Loucy (cell line): ENCODE results near the gene DGCR2.

Experiments
- EZH2phosphoT487 ChIP-seq: fragments of 200-600 bp; IDR thresholded peaks from 2 replicates; pipeline ENCODE4 v1.6.1; 2018; ENCODE audit warnings: antibody characterized with exemption, mild to moderate bottlenecking, moderate library complexity, borderline replicate concordance
- TF ChIP-seq, protein P1 (sequence below): fragments of 200-600 bp; sonication (generic); conservative IDR thresholded peaks from 2 replicates; pipeline ENCODE4 v1.5.1; 2014; ENCODE audit warnings: mild to moderate bottlenecking, antibody characterized with exemption, low read length

DNA sequence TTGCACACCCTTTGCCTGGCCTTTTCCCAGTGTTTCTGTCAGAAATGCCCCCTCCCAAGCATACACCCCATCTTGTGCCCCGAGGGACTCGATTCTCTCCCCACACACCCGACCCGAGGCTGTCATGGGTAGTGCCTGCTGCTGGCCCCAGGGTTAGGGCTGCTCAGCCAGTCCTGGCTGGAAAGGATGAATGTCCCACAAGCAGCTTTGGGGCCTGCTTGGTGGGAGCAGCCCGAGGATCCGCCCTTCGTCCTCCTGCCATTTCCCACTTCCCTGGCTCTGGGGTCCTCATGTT is 131.1 kb downstream of the DGCR2 start:
- TF ChIP-seq, protein P1, sequence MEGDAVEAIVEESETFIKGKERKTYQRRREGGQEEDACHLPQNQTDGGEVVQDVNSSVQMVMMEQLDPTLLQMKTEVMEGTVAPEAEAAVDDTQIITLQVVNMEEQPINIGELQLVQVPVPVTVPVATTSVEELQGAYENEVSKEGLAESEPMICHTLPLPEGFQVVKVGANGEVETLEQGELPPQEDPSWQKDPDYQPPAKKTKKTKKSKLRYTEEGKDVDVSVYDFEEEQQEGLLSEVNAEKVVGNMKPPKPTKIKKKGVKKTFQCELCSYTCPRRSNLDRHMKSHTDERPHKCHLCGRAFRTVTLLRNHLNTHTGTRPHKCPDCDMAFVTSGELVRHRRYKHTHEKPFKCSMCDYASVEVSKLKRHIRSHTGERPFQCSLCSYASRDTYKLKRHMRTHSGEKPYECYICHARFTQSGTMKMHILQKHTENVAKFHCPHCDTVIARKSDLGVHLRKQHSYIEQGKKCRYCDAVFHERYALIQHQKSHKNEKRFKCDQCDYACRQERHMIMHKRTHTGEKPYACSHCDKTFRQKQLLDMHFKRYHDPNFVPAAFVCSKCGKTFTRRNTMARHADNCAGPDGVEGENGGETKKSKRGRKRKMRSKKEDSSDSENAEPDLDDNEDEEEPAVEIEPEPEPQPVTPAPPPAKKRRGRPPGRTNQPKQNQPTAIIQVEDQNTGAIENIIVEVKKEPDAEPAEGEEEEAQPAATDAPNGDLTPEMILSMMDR: no peak
- no peak for TF ChIP-seq EZH2phosphoT487
